ENCODE measurements around the gene TMEM81. TPM values are rescaled to one million over a fixed set of nuclear protein-coding genes. Genes with fewer than 3 reads are reported as not detected.

The TMEM81 gene
- total RNA-seq, 3 donors from 2014 or later: 2.3 to 3.1 (median 2.9) TPM

GRCh38 chr1:205102404-205102803 lies 18.1 kb upstream of the TMEM81 start:
- Mint-ChIP-seq H3K9me3 (no peaks in the 10 kb centered on the region), H3K36me3 (ENCODE audit: insufficient read depth) (peaks cover 52% of the 10 kb centered on the region), H3K4me3 (no peak overlapping the region), H3K4me1 (ENCODE audit: low read depth) (no peaks in the 10 kb centered on the region), H3K27me3 (ENCODE audit: low read depth) (no peaks in the 10 kb centered on the region)
- ATAC-seq (no peak), DNase-seq (no peak)

GRCh38 chr1:205098242-205098641 lies 14.0 kb upstream of the TMEM81 start:
- H3K9me3 Mint-ChIP-seq: no peaks in the 10 kb centered on the region
- H3K4me1 Mint-ChIP-seq (ENCODE audit: low read depth): no peaks in the 10 kb centered on the region

DNA sequence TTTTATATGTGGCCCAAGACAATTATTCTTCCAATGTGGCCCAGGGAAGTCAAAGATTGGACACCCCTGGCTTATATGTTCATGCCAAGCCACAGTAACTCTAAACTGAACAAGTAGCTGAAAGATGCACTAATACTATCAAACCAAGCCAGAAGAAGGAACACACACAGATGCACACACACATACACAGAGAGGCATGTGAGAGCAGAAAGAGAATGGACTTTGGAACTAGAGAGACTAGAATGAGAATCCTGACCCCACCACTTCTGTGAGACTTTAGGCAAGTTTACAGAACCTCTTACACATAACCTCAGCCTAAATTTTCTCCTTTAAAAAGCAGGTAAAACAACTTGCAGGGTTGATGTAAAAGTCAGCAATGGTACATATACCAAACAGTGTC lies 11.2 kb upstream of the TMEM81 start:
- Mint-ChIP-seq H3K27me3 (ENCODE audit: low read depth) (no peaks in the 10 kb centered on the region), H3K9me3 (no peaks in the 10 kb centered on the region), H3K4me1 (ENCODE audit: low read depth) (no peaks in the 10 kb centered on the region), H3K36me3 (ENCODE audit: insufficient read depth) (peaks cover 49% of the 10 kb centered on the region), H3K4me3 (no peak overlapping the region)
- ATAC-seq (no peak), DNase-seq (no peak)

More at GRCh38 chr1:205098242-205098641, 14.0 kb upstream of the TMEM81 start:
- ATAC-seq (no peak), DNase-seq (no peak)
- no peaks in the 10 kb centered on the region for H3K27me3 Mint-ChIP-seq (ENCODE audit: low read depth)
- peaks cover 53% of the 10 kb centered on the region for H3K36me3 Mint-ChIP-seq (ENCODE audit: insufficient read depth)
- no peak overlapping the region for H3K4me3 Mint-ChIP-seq

DNA sequence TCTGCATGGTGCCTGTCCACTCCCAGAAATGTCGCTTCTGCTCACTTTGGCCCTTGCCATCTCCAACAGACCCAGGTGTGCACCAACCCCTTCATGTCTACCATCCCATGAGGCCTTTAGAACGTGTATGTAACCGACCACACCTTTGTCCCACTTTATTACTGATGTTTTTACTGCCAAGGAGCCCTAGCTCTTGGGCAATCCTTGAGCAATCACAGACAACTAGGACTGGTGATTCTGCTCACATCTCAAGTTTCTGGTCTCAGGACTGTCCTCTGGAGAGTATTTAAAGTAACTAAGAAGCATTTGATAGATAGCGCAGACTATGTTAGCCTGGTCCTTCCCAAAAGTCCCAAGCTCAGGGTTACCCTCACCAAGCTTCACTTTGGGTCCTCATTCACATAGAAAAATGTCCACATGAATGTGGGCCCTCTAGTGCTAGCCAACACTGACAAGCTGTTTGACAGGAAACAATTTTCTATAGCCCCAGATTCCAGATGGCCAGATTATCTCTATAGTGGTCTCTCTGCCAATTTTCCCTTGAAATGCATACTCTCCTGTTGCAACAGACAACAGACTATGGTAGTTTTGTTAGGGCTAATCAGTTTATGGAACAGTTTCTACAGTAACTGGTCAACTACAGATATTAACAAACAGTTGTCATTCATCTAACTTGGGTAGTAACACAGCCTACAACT lies 6.9 kb upstream of the TMEM81 start:
- DNase-seq (no peak), ATAC-seq (no peak)
- Mint-ChIP-seq H3K4me1 (ENCODE audit: low read depth) (no peaks in the 10 kb centered on the region), H3K9me3 (no peaks in the 10 kb centered on the region), H3K27me3 (ENCODE audit: low read depth) (no peaks in the 10 kb centered on the region), H3K4me3 (no peak overlapping the region), H3K36me3 (ENCODE audit: insufficient read depth) (peaks cover 42% of the 10 kb centered on the region)

- Mint-ChIP-seq H3K27me3 (ENCODE audit: low read depth) (no peaks in the 10 kb centered on the region), H3K9me3 (no peaks in the 10 kb centered on the region), H3K4me3 (no peak overlapping the region), H3K4me1 (ENCODE audit: low read depth) (no peaks in the 10 kb centered on the region), H3K36me3 (ENCODE audit: insufficient read depth) (peaks cover 47% of the 10 kb centered on the region)
- DNase-seq (no peak), ATAC-seq (no peak)
Measured at GRCh38 chr1:205088341-205088740, 4.1 kb upstream of the TMEM81 start.

GRCh38 chr1:205082431-205082830 lies 1.8 kb downstream of the TMEM81 start:
- DNase-seq (no peak), ATAC-seq (no peak)
- Mint-ChIP-seq H3K27me3 (ENCODE audit: low read depth) (no peaks in the 10 kb centered on the region), H3K36me3 (ENCODE audit: insufficient read depth) (peaks cover 26% of the 10 kb centered on the region), H3K4me3 (no peak overlapping the region), H3K4me1 (ENCODE audit: low read depth) (no peaks in the 10 kb centered on the region), H3K9me3 (no peaks in the 10 kb centered on the region)

DNA sequence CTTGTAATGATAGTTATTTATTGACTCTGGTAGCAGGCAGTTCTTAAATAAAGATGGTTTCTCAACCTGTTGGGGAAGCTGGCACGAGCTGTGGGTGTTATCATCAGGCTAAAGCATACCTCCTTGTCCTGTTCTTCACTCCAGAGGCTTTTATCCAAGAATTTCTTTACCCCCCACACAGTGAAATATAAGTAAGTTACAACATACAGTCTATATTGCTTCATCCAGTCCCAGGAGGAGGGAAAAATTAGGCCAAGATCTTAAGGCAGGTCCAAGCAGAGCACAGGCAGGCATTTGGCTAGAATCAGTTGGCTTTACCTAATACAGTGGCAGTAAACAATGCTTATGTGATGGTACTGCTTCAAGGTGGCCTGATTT lies 6.3 kb downstream of the TMEM81 start:
- Mint-ChIP-seq H3K27me3 (ENCODE audit: low read depth) (no peaks in the 10 kb centered on the region), H3K4me3 (no peak overlapping the region), H3K9me3 (no peaks in the 10 kb centered on the region), H3K36me3 (ENCODE audit: insufficient read depth) (peaks cover 3% of the 10 kb centered on the region), H3K4me1 (ENCODE audit: low read depth) (no peaks in the 10 kb centered on the region)
- no peak for ATAC-seq
- no peak for DNase-seq

GRCh38 chr1:205077158-205077933 lies 6.9 kb downstream of the TMEM81 start:
- no peak for DNase-seq
- Mint-ChIP-seq H3K4me3 (no peak overlapping the region), H3K36me3 (ENCODE audit: insufficient read depth) (peaks cover 3% of the 10 kb centered on the region), H3K9me3 (no peaks in the 10 kb centered on the region), H3K27me3 (ENCODE audit: low read depth) (no peaks in the 10 kb centered on the region), H3K4me1 (ENCODE audit: low read depth) (no peaks in the 10 kb centered on the region)
- ATAC-seq: no peak

DNA sequence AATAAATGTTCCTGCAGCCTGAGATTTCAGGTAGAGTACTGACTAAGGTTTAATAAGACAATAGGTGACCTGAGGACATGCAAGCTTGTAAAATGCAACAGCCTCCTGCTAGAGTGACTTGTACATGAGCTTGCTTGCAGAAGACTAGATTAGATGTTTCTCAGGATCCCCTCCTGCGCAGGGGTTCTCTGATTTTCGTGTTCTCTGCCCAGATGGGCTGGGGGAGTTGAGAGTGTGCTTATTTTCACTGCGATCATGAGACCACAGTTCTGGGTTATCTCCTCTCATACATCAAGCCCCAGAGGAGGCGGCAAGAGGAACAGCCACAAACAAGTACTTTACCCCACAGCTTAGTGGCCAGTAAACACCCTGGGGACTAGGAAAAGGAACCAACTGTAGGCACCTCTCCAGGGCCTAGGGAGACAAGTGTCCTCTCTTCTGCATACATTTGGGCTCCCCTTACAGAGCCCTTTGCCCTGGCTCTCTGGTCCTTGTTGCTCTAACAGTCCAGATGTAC lies 8.0 kb downstream of the TMEM81 start:
- Mint-ChIP-seq H3K36me3 (ENCODE audit: insufficient read depth) (peaks cover 3% of the 10 kb centered on the region), H3K4me3 (no peak overlapping the region), H3K9me3 (no peaks in the 10 kb centered on the region), H3K4me1 (ENCODE audit: low read depth) (no peaks in the 10 kb centered on the region), H3K27me3 (ENCODE audit: low read depth) (no peaks in the 10 kb centered on the region)
- ATAC-seq (no peak), DNase-seq (no peak)

DNA sequence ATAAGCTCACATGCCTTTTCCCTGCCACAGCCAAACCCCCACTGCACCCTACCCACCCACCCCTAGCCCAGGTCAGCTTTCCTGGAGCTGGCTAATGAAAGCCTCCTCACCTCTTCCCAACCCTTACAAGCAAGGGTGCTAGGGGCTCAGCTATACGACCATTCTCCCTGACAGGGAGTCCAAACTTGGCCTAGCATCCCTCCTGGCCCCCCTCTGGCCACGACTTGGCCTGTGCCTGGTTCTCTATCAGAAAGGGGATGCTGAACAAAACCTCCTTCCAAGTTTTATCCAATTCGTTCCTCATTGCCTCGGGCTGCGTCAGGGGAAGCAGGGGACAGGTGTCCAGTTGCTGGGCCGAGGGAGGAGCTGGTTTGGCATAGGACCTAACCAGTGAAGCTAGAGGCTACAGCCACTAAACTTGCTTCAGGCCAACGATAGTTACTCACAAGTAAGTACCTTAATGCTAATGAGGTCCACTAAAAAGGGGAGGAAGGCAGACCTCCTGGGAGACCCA lies 8.6 kb downstream of the TMEM81 start:
- Mint-ChIP-seq H3K4me3 (no peak overlapping the region), H3K27me3 (ENCODE audit: low read depth) (no peaks in the 10 kb centered on the region), H3K36me3 (ENCODE audit: insufficient read depth) (peaks cover 3% of the 10 kb centered on the region), H3K4me1 (ENCODE audit: low read depth) (no peaks in the 10 kb centered on the region), H3K9me3 (no peaks in the 10 kb centered on the region)
- ATAC-seq (no peak), DNase-seq (no peak)

- Mint-ChIP-seq H3K4me3 (no peak overlapping the region), H3K36me3 (ENCODE audit: insufficient read depth) (peaks cover 3% of the 10 kb centered on the region), H3K4me1 (ENCODE audit: low read depth) (no peaks in the 10 kb centered on the region), H3K27me3 (ENCODE audit: low read depth) (no peaks in the 10 kb centered on the region), H3K9me3 (no peaks in the 10 kb centered on the region)
- no peak for DNase-seq
- ATAC-seq: no peak
Measured at GRCh38 chr1:205074513-205074912, 9.7 kb downstream of the TMEM81 start.

- H3K4me1 Mint-ChIP-seq (ENCODE audit: low read depth): no peaks in the 10 kb centered on the region
- no peak for DNase-seq
Measured at GRCh38 chr1:205074084-205074483, 10.2 kb downstream of the TMEM81 start.

GRCh38 chr1:205073511-205073910 lies 10.7 kb downstream of the TMEM81 start:
- ATAC-seq (no peak), DNase-seq (no peak)
- H3K36me3 Mint-ChIP-seq (ENCODE audit: insufficient read depth): no peaks in the 10 kb centered on the region
- H3K4me3 Mint-ChIP-seq: no peak overlapping the region
- H3K9me3 Mint-ChIP-seq: no peaks in the 10 kb centered on the region
- no peaks in the 10 kb centered on the region for H3K4me1 Mint-ChIP-seq (ENCODE audit: low read depth)
- H3K27me3 Mint-ChIP-seq (ENCODE audit: low read depth): no peaks in the 10 kb centered on the region

More at GRCh38 chr1:205074084-205074483, 10.2 kb downstream of the TMEM81 start:
- peaks cover under 1% of the 10 kb centered on the region for H3K36me3 Mint-ChIP-seq (ENCODE audit: insufficient read depth)
- H3K9me3 Mint-ChIP-seq: no peaks in the 10 kb centered on the region
- H3K27me3 Mint-ChIP-seq (ENCODE audit: low read depth): no peaks in the 10 kb centered on the region
- no peak overlapping the region for H3K4me3 Mint-ChIP-seq
- ATAC-seq: no peak

DNA sequence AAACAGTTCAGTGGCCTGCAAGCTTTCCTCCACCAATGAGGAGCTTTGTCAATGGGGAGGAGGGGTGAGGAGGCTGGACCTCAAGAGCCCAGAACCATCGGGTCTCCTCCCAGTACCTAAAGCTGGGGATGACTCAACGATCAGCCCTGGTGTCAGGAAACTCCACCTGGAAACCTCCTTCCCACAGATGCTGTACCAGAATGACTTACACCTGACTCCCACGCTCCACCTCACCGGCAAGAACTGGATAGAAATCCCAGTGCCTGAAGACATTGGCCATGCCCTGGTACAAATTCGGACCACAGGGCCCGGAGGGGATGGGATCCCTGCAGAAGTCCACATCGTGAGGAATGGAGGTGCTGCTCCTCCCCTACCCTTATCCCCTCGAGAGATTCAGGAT lies 11.4 kb downstream of the TMEM81 start:
- Mint-ChIP-seq H3K9me3 (no peaks in the 10 kb centered on the region), H3K27me3 (ENCODE audit: low read depth) (no peaks in the 10 kb centered on the region)
- DNase-seq: no peak

GRCh38 chr1:205072286-205072685 lies 12.0 kb downstream of the TMEM81 start:
- DNase-seq: no peak
- no peaks in the 10 kb centered on the region for H3K9me3 Mint-ChIP-seq
- H3K4me3 Mint-ChIP-seq: no peak overlapping the region
- ATAC-seq: no peak
- H3K36me3 Mint-ChIP-seq (ENCODE audit: insufficient read depth): no peaks in the 10 kb centered on the region
- H3K4me1 Mint-ChIP-seq (ENCODE audit: low read depth): no peaks in the 10 kb centered on the region
- H3K27me3 Mint-ChIP-seq (ENCODE audit: low read depth): no peaks in the 10 kb centered on the region

More for the DNA sequence above, 11.4 kb downstream of the TMEM81 start:
- H3K4me3 Mint-ChIP-seq: no peak overlapping the region
- H3K36me3 Mint-ChIP-seq (ENCODE audit: insufficient read depth): no peaks in the 10 kb centered on the region
- no peaks in the 10 kb centered on the region for H3K4me1 Mint-ChIP-seq (ENCODE audit: low read depth)
- ATAC-seq: no peak

Measured in activated T-cell treated with anti-CD3 and anti-CD28 coated beads, Interleukin-2, amount 50 U/mL, for 4 hours (primary cell).